8988T (cell line): Measurements from ENCODE around the gene PCDHB3.
A peak's percentile ranks its signal among the peaks of the same experiment; 100 is the strongest.
"Not testable (repeated sequence)": the region's sequence is repeated elsewhere in the genome, so short reads cannot be mapped to it uniquely, and the experiment has no call there.

ENCODE experiments used
- DNase-seq: peaks from one replicate; pipeline ENCODE4 v3.0.0; 2011

The PCDHB3 gene

DNA sequence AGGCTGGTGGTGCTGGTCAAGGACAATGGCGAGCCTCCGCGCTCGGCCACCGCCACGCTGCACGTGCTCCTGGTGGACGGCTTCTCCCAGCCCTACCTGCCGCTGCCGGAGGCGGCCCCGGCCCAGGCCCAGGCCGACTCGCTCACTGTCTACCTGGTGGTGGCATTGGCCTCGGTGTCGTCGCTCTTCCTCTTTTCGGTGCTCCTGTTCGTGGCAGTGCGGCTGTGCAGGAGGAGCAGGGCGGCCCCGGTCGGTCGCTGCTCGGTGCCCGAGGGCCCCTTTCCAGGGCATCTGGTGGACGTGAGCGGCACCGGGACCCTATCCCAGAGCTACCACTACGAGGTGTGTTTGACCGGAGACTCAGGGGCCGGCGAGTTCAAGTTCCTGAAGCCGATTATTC, 37.1 kb downstream of the PCDHB3 start:
- not testable (repeated sequence) for DNase-seq

DNA sequence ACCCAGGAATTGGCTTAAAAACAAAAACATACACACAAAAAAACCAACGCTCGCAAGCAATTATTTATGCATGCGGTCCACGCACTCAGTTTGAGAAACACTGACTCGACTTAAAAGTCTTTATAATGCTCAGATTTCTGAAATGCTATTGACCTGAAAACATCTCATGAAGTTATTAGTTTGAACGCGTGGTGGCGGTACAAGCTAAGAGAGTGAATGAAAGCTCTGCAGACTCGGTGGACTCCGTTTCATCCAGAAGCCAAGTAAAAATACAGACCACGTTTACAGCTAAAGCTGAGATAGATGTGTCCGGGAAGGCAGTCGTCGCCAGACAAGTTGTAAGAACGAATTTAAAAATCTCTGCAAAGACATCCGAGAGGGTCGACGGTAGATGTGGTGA, 49.5 kb downstream of the PCDHB3 start, which contains the start of gene PCDHB6:
TSS of gene PCDHB6 (plus strand) at position 246 of the 400 bp plus-strand sequence. CDS start 201 bp downstream, outside the sequence.
- peak; percentile 59 for DNase-seq

DNA sequence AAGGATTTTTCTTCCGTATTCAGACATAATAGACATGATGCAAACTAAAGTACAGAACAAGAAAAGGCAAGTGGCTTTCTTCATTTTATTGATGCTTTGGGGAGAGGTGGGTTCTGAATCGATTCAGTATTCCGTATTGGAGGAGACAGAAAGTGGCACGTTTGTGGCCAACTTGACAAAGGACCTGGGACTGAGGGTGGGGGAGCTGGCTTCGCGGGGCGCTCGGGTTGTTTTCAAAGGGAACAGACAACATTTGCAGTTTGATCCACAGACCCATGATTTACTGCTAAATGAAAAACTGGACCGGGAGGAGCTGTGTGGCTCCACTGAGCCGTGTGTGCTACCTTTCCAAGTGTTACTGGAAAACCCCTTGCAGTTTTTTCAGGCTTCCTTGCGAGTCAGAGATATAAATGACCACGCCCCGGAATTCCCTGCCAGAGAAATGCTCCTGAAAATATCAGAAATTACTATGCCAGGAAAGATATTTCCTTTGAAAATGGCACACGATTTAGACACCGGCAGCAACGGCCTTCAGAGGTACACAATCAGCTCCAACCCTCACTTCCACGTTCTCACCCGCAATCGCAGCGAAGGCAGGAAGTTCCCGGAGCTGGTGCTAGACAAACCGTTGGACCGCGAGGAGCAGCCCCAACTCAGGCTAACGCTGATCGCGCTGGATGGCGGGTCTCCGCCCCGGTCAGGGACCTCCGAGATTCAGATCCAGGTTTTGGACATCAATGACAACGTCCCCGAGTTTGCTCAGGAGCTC, 50.1 kb downstream of the PCDHB3 start:
- DNase-seq: no peak

DNA sequence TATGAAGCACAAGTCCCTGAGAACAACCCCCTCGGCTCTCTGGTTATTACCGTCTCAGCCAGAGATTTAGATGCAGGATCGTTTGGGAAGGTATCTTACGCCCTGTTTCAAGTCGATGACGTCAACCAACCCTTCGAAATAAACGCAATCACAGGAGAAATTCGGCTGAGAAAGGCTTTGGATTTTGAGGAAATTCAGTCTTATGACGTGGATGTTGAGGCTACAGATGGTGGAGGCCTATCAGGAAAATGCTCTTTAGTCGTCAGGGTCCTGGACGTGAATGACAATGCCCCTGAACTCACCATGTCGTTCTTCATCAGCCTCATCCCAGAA, 50.7 kb downstream of the PCDHB3 start:
- no peak for DNase-seq

DNA sequence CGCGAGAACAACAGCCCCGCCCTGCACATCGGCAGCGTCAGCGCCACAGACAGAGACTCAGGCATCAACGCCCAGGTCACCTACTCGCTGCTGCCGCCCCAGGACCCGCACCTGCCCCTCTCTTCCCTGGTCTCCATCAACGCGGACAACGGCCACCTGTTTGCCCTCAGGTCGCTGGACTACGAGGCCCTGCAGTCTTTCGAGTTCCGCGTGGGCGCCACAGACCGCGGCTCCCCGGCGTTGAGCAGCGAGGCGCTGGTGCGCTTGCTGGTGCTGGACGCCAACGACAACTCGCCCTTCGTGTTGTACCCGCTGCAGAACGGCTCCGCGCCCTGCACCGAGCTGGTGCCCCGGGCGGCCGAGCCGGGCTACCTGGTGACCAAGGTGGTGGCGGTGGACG, 51.4 kb downstream of the PCDHB3 start:
- DNase-seq: not testable (repeated sequence)

DNA sequence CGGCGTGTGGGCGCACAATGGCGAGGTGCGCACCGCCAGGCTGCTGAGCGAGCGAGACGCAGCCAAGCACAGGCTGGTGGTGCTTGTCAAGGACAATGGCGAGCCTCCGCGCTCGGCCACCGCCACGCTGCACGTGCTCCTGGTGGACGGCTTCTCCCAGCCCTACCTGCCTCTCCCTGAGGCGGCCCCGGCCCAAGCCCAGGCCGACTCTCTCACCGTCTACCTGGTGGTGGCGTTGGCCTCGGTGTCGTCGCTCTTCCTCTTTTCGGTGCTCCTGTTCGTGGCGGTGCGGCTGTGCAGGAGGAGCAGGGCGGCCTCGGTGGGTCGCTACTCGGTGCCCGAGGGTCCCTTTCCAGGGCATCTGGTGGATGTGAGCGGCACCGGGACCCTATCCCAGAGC, 51.8 kb downstream of the PCDHB3 start:
- not testable (repeated sequence) for DNase-seq
